WTC11 (cell line): Measurements from ENCODE around the gene NT5DC1. TPM values are rescaled to one million over a fixed set of nuclear protein-coding genes. Genes with fewer than 3 reads are reported as not detected.

ENCODE experiments used
- ATAC-seq: fragments of 200-7000 bp; cut with Tn5 transposase; 2 replicates; pipeline ENCODE4 v1.10.0; 2021; ENCODE audit warnings: mild to moderate bottlenecking, moderate library complexity
- CTCF ChIA-PET: fragments of 300-600 bp; sonication (Branson Sonifier 250); formaldehyde crosslinking; loops from one replicate; lab custom pipeline; 2021; ENCODE audit warnings: antibody characterized with exemption; lab: Charles Lee
- POLR2A ChIA-PET: fragments of 350-600 bp; sonication (Branson Sonifier 250); formaldehyde crosslinking; loops from one replicate; lab custom pipeline; 2021; ENCODE audit warnings: antibody characterized with exemption; lab: Charles Lee
- DNase-seq: peaks from one replicate; pipeline ENCODE4 v3.0.0; 2021; ENCODE audit warnings: low spot score
- H3K27ac Mint-ChIP-seq: 2 replicates; pipeline ENCODE4 v1.8.0; 2021; ENCODE audit warnings: mixed read lengths
- H3K27me3 Mint-ChIP-seq: 2 replicates; pipeline ENCODE4 v1.8.0; 2021; ENCODE audit warnings: low read depth, mild to moderate bottlenecking, moderate library complexity, mixed read lengths
- H3K36me3 Mint-ChIP-seq: 2 replicates; pipeline ENCODE4 v1.8.0; 2021; ENCODE audit warnings: mixed read lengths
- H3K4me1 Mint-ChIP-seq: 2 replicates; pipeline ENCODE4 v1.8.0; 2022; ENCODE audit warnings: mixed read lengths
- H3K4me3 Mint-ChIP-seq: 2 replicates; pipeline ENCODE4 v1.8.0; 2021; ENCODE audit warnings: mild to moderate bottlenecking, moderate library complexity, mixed read lengths
- H3K9me3 Mint-ChIP-seq: 2 replicates; pipeline ENCODE4 v1.8.0; 2021; ENCODE audit warnings: mixed read lengths
- E2F1 ChIP-seq: sonication (generic); formaldehyde crosslinking; IDR thresholded peaks from 2 replicates; pipeline ENCODE4 v1.8.0; 2022; ENCODE audit warnings: mild to moderate bottlenecking, missing genetic modification reagents
- FOXK1 ChIP-seq: sonication (generic); formaldehyde crosslinking; IDR thresholded peaks from 2 replicates; pipeline ENCODE4 v1.8.0; 2022; ENCODE audit warnings: mild to moderate bottlenecking, moderate library complexity, missing genetic modification reagents
- NFATC4 ChIP-seq: fragments of 250-450 bp; sonication (Bioruptor Pico); IDR thresholded peaks from 2 replicates; pipeline ENCODE4 v1.9.0; 2021; ENCODE audit warnings: mild to moderate bottlenecking
- NR2C2 ChIP-seq: sonication (generic); formaldehyde crosslinking; IDR thresholded peaks from 2 replicates; pipeline ENCODE4 v1.8.0; 2022; ENCODE audit warnings: mild to moderate bottlenecking, missing genetic modification reagents
- NR3C1 ChIP-seq: sonication (generic); formaldehyde crosslinking; conservative IDR thresholded peaks from 2 replicates; pipeline ENCODE4 v1.8.1; 2023; ENCODE audit warnings: low read depth, mild to moderate bottlenecking, missing genetic modification reagents
- OVOL2 ChIP-seq: fragments of 250-450 bp; sonication (Bioruptor Pico); IDR thresholded peaks from 2 replicates; pipeline ENCODE4 v1.9.0; 2021; ENCODE audit warnings: mild to moderate bottlenecking, borderline replicate concordance
- TCF7 ChIP-seq: sonication (generic); formaldehyde crosslinking; IDR thresholded peaks from 2 replicates; pipeline ENCODE4 v1.8.0; 2022; ENCODE audit warnings: mild to moderate bottlenecking, low read depth, missing genetic modification reagents, moderate library complexity
- ZNF263 ChIP-seq: sonication (generic); formaldehyde crosslinking; IDR thresholded peaks from 2 replicates; pipeline ENCODE4 v1.8.1; 2022; ENCODE audit warnings: low read depth, mild to moderate bottlenecking, moderate library complexity, missing genetic modification reagents
- total RNA-seq: library from RNA; stranded (reverse); gene quantifications from 3 replicates; pipeline ENCODE4 v1.2.3, GENCODE V29; 2021
- TF ChIP-seq, protein P1 (sequence below): sonication (generic); formaldehyde crosslinking; IDR thresholded peaks from 2 replicates; pipeline ENCODE4 v1.8.0; 2023; ENCODE audit warnings: mild to moderate bottlenecking, missing genetic modification reagents
- TF ChIP-seq, protein P2 (sequence below): fragments of 250-450 bp; sonication (Bioruptor Pico); IDR thresholded peaks from 2 replicates; pipeline ENCODE4 v1.8.0; 2021; ENCODE audit warnings: mild to moderate bottlenecking
- TF ChIP-seq, protein P3 (sequence below): fragments of 250-450 bp; sonication (Bioruptor Pico); IDR thresholded peaks from 2 replicates; pipeline ENCODE4 v1.9.0; 2021; ENCODE audit warnings: mild to moderate bottlenecking
- TF ChIP-seq, protein P4 (sequence below): sonication (generic); formaldehyde crosslinking; IDR thresholded peaks from 2 replicates; pipeline ENCODE4 v1.8.0; 2022; ENCODE audit warnings: mild to moderate bottlenecking, missing genetic modification reagents

NT5DC1 gene
- total RNA-seq, 1 experiment from 2014 or later, result 67.9 TPM

GRCh38 chr6:116189472-116189871, 88.8 kb downstream of the NT5DC1 start:
- no peaks in the 10 kb centered on the region for H3K9me3 Mint-ChIP-seq
- no peak overlapping the region for H3K4me3 Mint-ChIP-seq
- no peaks in the 10 kb centered on the region for H3K36me3 Mint-ChIP-seq
- ATAC-seq (no peak), DNase-seq (no peak)
- POLR2A ChIA-PET, result no interaction called here
- no peak overlapping the region for H3K27ac Mint-ChIP-seq
- TF ChIP-seq NFATC4 (CRISPR knock-in tag) (no peak), NR2C2 (CRISPR knock-in tag) (no peak), ZNF263 (CRISPR knock-in tag) (no peak)
- TF ChIP-seq, protein P1, sequence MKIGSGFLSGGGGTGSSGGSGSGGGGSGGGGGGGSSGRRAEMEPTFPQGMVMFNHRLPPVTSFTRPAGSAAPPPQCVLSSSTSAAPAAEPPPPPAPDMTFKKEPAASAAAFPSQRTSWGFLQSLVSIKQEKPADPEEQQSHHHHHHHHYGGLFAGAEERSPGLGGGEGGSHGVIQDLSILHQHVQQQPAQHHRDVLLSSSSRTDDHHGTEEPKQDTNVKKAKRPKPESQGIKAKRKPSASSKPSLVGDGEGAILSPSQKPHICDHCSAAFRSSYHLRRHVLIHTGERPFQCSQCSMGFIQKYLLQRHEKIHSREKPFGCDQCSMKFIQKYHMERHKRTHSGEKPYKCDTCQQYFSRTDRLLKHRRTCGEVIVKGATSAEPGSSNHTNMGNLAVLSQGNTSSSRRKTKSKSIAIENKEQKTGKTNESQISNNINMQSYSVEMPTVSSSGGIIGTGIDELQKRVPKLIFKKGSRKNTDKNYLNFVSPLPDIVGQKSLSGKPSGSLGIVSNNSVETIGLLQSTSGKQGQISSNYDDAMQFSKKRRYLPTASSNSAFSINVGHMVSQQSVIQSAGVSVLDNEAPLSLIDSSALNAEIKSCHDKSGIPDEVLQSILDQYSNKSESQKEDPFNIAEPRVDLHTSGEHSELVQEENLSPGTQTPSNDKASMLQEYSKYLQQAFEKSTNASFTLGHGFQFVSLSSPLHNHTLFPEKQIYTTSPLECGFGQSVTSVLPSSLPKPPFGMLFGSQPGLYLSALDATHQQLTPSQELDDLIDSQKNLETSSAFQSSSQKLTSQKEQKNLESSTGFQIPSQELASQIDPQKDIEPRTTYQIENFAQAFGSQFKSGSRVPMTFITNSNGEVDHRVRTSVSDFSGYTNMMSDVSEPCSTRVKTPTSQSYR (CRISPR knock-in tag), result no peak
- no peaks in the 10 kb centered on the region for H3K4me1 Mint-ChIP-seq
- H3K27me3 Mint-ChIP-seq, result no peaks in the 10 kb centered on the region
- CTCF ChIA-PET, result no interaction called here

GRCh38 chr6:116190550-116190949, 89.9 kb downstream of the NT5DC1 start:
- DNase-seq (no peak), ATAC-seq (no peak)
- TF ChIP-seq, protein P2, sequence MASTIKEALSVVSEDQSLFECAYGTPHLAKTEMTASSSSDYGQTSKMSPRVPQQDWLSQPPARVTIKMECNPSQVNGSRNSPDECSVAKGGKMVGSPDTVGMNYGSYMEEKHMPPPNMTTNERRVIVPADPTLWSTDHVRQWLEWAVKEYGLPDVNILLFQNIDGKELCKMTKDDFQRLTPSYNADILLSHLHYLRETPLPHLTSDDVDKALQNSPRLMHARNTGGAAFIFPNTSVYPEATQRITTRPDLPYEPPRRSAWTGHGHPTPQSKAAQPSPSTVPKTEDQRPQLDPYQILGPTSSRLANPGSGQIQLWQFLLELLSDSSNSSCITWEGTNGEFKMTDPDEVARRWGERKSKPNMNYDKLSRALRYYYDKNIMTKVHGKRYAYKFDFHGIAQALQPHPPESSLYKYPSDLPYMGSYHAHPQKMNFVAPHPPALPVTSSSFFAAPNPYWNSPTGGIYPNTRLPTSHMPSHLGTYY, result no peak
- TF ChIP-seq, protein P3, sequence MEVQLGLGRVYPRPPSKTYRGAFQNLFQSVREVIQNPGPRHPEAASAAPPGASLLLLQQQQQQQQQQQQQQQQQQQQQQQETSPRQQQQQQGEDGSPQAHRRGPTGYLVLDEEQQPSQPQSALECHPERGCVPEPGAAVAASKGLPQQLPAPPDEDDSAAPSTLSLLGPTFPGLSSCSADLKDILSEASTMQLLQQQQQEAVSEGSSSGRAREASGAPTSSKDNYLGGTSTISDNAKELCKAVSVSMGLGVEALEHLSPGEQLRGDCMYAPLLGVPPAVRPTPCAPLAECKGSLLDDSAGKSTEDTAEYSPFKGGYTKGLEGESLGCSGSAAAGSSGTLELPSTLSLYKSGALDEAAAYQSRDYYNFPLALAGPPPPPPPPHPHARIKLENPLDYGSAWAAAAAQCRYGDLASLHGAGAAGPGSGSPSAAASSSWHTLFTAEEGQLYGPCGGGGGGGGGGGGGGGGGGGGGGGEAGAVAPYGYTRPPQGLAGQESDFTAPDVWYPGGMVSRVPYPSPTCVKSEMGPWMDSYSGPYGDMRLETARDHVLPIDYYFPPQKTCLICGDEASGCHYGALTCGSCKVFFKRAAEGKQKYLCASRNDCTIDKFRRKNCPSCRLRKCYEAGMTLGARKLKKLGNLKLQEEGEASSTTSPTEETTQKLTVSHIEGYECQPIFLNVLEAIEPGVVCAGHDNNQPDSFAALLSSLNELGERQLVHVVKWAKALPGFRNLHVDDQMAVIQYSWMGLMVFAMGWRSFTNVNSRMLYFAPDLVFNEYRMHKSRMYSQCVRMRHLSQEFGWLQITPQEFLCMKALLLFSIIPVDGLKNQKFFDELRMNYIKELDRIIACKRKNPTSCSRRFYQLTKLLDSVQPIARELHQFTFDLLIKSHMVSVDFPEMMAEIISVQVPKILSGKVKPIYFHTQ (CRISPR knock-in tag), result no peak
- TF ChIP-seq TCF7 (no peak), FOXK1 (CRISPR knock-in tag) (no peak), NR3C1 (CRISPR knock-in tag) (no peak)
- H3K36me3 Mint-ChIP-seq, result no peaks in the 10 kb centered on the region
- CTCF ChIA-PET, result no interaction called here
- H3K27me3 Mint-ChIP-seq, result no peaks in the 10 kb centered on the region
- H3K4me1 Mint-ChIP-seq, result no peaks in the 10 kb centered on the region
- H3K4me3 Mint-ChIP-seq, result no peak overlapping the region
- H3K27ac Mint-ChIP-seq, result no peak overlapping the region
- POLR2A ChIA-PET, result no interaction called here
- no peaks in the 10 kb centered on the region for H3K9me3 Mint-ChIP-seq

- ATAC-seq, result no peak
- Mint-ChIP-seq H3K9me3 (no peaks in the 10 kb centered on the region), H3K36me3 (no peaks in the 10 kb centered on the region), H3K4me3 (no peak overlapping the region), H3K27me3 (no peaks in the 10 kb centered on the region), H3K27ac (no peak overlapping the region), H3K4me1 (no peaks in the 10 kb centered on the region)
- ChIA-PET CTCF (no interaction called here), POLR2A (no interaction called here)
- no peak for TF ChIP-seq NFATC4 (CRISPR knock-in tag)
- no peak for DNase-seq
Observed at GRCh38 chr6:116191881-116192280, 91.2 kb downstream of the NT5DC1 start.

GRCh38 chr6:116192786-116193185, 92.1 kb downstream of the NT5DC1 start:
- H3K36me3 Mint-ChIP-seq, result no peaks in the 10 kb centered on the region
- CTCF ChIA-PET, result no interaction called here
- no peak for ATAC-seq
- H3K4me1 Mint-ChIP-seq, result no peaks in the 10 kb centered on the region
- no peak for DNase-seq
- H3K4me3 Mint-ChIP-seq, result no peak overlapping the region
- no peak overlapping the region for H3K27ac Mint-ChIP-seq
- no peaks in the 10 kb centered on the region for H3K9me3 Mint-ChIP-seq
- POLR2A ChIA-PET, result no interaction called here
- no peaks in the 10 kb centered on the region for H3K27me3 Mint-ChIP-seq
- TF ChIP-seq E2F1 (no peak), OVOL2 (no peak)
- TF ChIP-seq, protein P3 (CRISPR knock-in tag), result no peak
- TF ChIP-seq, protein P4, sequence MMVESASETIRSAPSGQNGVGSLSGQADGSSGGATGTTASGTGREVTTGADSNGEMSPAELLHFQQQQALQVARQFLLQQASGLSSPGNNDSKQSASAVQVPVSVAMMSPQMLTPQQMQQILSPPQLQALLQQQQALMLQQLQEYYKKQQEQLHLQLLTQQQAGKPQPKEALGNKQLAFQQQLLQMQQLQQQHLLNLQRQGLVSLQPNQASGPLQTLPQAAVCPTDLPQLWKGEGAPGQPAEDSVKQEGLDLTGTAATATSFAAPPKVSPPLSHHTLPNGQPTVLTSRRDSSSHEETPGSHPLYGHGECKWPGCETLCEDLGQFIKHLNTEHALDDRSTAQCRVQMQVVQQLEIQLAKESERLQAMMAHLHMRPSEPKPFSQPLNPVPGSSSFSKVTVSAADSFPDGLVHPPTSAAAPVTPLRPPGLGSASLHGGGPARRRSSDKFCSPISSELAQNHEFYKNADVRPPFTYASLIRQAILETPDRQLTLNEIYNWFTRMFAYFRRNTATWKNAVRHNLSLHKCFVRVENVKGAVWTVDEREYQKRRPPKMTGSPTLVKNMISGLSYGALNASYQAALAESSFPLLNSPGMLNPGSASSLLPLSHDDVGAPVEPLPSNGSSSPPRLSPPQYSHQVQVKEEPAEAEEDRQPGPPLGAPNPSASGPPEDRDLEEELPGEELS (CRISPR knock-in tag), result no peak
